Islet precursor cell (in vitro differentiated cells): ENCODE data around the gene NEDD1.

ENCODE experiments used
- DNase-seq: peaks from one replicate; pipeline ENCODE4 v3.0.0-alpha.2; 2018

Gene NEDD1

DNA sequence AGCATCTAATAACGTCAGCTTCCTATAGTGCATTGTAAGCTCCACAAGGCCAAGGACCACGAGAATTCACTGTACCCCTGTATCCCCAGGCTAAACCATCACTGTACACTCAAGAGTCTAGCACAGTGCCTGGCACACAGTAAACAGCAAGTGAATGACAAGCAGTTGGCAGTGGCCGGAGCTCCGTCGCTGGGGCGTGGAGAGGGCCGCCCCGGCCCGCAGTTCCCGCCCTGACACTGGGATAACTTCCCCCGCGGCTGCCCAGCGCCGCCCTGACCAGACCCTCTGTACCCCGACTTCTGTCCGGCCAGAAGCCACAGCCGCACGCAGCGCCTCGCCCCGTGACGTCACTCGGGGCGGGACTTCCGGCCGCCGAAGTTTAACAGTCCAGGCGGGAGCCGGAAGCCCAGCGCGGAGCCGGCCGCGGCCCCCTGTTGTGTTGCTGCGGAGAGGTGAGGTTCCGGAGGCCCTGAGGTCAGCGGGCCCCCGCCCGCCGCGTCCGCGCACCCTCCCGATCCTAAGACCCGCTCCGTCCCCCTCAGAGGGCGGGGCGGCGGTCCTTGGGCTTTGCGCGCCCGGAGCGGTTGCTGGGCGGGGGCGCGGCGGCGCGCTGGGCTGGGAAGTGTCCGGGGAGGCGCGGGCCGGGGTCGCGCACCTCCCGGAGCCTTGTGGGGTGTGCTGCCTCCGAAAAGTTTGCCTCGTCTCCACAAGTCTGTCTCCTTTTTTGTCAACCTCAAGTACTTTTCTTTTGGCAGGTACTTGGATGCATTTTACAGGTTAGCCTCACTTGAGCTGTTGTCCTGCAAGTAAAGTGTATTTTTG lies at the start of gene NEDD1:
TSS of gene NEDD1 (plus strand) at position 409 of the 822 bp plus-strand sequence. CDS start 2,503 bp downstream, outside the sequence.
- peak; percentile 96 for DNase-seq

DNA sequence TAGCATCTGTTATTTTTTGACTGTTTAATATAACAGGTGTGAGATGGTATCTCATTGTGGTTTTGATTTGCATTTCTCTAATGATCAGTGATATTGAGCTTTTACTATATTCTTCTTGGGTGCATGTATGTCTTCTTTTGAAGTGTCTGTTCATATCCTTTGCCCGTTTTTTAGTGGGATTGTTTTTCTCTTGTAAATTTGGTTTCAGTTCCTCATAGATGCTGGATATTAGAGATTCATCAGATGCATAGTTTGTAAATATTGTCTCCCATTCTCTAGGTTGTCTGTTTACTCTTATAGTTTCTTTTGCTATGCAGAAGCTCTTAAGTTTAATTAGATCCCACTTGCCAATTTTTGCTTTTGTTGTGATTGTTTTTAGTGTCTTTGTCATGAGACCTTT lies 48.9 kb upstream of the NEDD1 start:
- no peak for DNase-seq

GRCh38 chr12:96861656-96862055 lies 45.4 kb upstream of the NEDD1 start:
- no peak for DNase-seq

DNA sequence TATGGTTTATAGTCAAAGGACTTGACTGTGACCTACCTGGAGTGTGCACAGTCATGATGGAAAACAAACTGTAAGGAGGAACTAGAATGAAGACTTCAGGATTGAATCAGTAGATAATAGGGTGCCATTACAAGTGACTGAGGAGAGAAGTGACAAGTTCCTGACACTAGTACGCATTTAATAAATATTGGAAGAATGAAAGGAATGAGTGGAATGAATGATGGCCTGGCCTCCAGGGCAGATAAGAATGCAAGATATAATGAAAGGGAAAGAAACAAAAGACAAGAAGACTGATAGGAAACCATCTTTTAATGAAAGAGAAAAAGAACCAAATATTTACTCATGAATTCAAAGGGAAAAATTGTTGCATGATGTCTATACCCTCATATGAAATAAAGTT lies 44.7 kb upstream of the NEDD1 start:
- peak; percentile 65 for DNase-seq

- DNase-seq, result peak; percentile 60
Measured at GRCh38 chr12:96864335-96864734, 42.7 kb upstream of the NEDD1 start.

GRCh38 chr12:96866801-96867590 lies 40.1 kb upstream of the NEDD1 start:
- DNase-seq, result no peak

DNA sequence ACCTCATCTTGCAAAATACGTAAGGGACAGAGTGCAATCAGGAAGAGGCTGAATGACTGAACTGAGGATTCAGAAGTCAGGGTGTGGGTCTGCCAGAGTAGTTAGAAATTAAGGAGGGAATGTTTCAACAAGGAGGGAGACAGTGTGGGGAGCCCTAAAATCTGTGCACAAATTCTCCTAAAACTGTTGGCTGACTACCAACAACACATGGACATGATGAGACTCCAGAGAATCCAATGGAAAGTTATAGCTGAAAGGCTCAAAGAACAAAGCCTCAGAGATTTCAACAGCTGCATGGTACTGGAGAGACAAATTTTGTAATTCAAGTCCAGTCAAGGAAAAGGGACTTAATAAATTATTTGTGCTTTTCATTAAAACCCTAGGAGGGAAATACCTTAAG lies 36.1 kb upstream of the NEDD1 start:
- no peak for DNase-seq

- DNase-seq, result no peak
Measured at GRCh38 chr12:96872961-96873360, 34.1 kb upstream of the NEDD1 start.

GRCh38 chr12:96874211-96874610 lies 32.8 kb upstream of the NEDD1 start:
- DNase-seq, result no peak

- DNase-seq, result no peak
Measured at GRCh38 chr12:96876966-96877365, 30.1 kb upstream of the NEDD1 start.

- DNase-seq, result no peak
Measured at GRCh38 chr12:96878704-96879103, 28.4 kb upstream of the NEDD1 start.

DNA sequence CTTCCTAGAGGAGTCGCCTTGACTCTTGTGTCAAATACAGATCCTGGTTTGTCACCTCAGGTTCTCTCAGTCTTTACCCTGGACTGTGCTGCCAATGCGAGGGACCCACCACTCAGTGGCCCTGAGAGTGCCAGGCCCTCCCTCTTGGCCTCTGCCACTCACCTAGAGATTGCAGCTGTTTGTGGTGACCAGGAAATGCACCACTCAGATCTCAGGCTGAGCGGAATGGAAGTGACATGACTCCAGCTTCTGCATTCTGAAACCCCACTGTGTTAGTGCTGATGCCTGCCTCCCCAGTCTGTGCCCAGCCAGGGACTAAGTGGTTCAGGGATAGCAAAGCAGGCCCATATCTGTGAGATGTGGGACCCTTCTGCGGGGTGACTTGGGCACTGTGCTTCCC lies 27.8 kb upstream of the NEDD1 start:
- DNase-seq, result no peak

DNA sequence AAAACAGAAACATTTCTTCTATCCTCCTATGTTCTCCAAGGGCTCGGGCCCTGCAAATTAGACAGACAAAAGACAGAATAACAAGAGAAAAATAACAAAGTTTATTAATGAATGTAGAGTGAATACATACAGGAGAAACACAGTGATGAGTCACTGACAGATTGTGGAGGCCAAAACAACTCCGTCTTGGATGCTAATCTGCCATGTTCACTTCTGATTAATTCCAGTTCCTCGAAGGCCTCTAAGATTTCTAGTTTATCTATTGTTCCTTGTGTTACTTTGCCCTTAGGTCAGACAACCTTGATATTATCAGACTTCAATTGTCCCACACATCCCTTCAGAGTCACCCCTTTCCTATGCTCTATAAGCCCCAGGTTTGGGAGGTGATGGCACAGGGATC lies 26.8 kb upstream of the NEDD1 start:
- DNase-seq, result no peak

- DNase-seq, result no peak
Measured at GRCh38 chr12:96881608-96882007, 25.4 kb upstream of the NEDD1 start.

GRCh38 chr12:96882862-96883261 lies 24.2 kb upstream of the NEDD1 start:
- no peak for DNase-seq

DNA sequence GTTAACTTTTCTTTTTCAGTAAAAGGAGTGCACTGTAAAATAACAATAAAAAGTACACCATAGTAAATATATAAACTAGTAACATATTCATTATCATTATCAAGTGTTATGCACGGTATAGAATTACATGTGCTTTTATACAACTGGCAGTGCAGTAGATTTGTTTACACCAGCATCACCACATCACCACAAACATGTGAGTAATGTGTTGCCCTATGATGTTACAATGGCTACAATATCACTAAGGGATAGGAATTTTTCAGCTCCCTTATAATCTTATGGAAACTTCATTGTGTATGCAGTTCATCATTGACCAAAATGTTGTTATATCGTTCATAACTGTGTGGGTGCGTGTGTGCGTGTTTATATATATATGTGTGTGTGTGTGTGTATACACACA lies 23.5 kb upstream of the NEDD1 start:
- DNase-seq, result no peak

GRCh38 chr12:96886998-96887677 lies 19.9 kb upstream of the NEDD1 start:
- peak; percentile 92 for DNase-seq

- DNase-seq, result no peak
Measured at GRCh38 chr12:96889273-96889933, 17.7 kb upstream of the NEDD1 start.

- DNase-seq, result no peak
Measured at GRCh38 chr12:96890331-96890730, 16.7 kb upstream of the NEDD1 start.

- DNase-seq, result no peak
Measured at GRCh38 chr12:96892104-96892503, 15.0 kb upstream of the NEDD1 start.

DNA sequence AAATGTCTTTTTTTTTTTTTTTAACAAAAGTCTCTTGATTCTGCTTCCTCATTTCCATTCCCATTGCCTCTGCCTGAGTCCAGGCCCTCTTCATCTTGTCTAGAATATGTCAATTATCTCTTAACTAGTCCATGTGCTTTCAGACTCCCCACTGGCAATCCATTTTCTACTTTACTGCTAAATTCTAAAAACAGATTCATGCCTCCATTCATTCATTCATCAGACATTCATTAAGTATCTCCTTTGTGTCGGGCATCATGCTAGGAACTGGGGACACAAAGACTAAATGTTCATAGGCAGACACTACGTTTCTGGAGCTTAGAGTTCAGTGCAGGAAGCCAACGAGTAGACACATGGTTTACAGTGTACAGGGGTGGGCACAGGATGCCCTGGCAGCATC lies 9.6 kb upstream of the NEDD1 start:
- DNase-seq, result no peak

DNA sequence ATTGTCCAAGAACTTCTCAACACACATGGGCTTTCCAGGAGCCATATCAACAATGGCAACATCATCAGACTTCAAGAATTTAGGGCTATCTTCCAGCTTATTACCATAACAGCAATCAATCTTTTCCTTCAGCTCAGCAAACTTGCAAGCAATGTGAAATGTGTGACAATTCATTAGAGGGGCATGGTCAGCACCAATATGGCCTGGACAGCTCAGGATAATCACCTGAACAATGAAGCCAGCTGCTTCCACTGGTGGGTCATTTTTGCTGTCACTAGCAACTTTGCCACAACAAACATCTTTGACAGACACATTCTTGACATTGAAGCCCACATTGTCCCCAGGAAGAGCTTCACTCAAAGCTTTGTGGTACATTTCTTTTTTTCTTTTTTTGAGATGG lies 5.9 kb upstream of the NEDD1 start:
- DNase-seq, result no peak

DNA sequence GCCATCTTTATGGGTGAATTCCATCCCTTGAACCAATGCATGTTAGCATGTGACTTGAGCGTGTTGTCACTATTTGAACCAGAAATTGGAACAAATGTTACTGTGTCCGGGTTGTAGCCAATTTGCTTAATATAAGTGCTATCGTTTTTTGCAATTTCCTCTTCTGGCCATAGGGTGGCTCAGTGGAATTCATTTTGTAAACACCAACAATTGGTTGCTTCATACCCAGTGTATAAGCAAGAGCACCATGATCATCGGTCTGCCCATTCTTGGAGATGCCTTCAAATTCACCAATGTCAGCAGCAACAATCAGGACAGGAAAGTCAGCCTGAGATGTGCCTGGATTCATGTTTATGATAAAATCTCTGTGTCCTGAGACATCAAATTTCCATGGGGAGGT lies 5.0 kb upstream of the NEDD1 start:
- DNase-seq, result no peak
